ENCODE results near the gene TRH. TPM values are rescaled to one million over a fixed set of nuclear protein-coding genes. Genes with fewer than 3 reads are reported as not detected.
"Not testable (repeated sequence)": the region's sequence is repeated elsewhere in the genome, so short reads cannot be mapped to it uniquely, and the experiment has no call there.

TRH gene
- total RNA-seq, 1 donor from 2014 or later = not detected

DNA sequence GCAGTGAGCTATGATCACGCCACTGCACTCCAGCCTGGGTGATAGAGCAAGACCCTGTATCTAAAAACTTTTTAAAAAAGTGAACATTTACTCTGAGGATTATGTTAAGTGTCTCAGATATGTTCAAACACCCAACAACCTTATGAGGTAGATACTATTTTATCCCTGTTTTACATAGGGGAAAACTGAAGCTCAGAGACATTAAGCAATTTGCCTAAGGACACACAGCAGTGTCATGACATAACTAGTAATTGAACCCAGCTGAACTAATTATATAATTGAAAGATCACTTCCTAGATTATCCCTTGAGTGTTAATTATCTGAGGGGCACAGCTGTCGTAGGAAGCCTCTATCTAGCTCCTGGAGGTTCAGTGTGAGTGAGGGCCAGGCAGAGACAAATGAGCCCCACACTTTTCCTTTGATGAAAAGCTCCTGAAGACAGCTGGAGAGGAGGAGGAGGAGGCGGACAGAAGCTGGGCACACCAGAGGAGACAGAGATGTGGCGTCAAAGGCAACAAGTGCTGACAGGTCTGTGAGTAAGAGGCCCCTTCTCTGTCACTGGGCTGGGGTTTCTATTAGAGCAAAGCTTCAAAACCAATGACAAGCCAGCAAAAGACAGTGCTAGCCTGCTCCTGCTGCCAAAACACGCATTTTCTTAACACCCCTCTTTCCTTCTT lies 20.5 kb downstream of the TRH start:
- no peak overlapping the region for H3K27ac Mint-ChIP-seq
- peaks cover 26% of the 10 kb centered on the region for H3K27me3 Mint-ChIP-seq
- no peaks in the 10 kb centered on the region for H3K36me3 Mint-ChIP-seq (ENCODE audit: low read depth)
- no peaks in the 10 kb centered on the region for H3K4me1 Mint-ChIP-seq
- H3K9me3 Mint-ChIP-seq = peaks cover 6% of the 10 kb centered on the region
- intact Hi-C loops (cut with micrococcal nuclease) = no loop called here
- ChIA-PET CTCF (interaction anchor here (0.6 kb wide), 1 partner anchor 446 kb away, joined by 3 read pairs; no protein-coding TSS in a partner anchor), POLR2A (no interaction called here)
- H3K4me3 Mint-ChIP-seq = no peak overlapping the region
- TF ChIP-seq, protein P1, sequence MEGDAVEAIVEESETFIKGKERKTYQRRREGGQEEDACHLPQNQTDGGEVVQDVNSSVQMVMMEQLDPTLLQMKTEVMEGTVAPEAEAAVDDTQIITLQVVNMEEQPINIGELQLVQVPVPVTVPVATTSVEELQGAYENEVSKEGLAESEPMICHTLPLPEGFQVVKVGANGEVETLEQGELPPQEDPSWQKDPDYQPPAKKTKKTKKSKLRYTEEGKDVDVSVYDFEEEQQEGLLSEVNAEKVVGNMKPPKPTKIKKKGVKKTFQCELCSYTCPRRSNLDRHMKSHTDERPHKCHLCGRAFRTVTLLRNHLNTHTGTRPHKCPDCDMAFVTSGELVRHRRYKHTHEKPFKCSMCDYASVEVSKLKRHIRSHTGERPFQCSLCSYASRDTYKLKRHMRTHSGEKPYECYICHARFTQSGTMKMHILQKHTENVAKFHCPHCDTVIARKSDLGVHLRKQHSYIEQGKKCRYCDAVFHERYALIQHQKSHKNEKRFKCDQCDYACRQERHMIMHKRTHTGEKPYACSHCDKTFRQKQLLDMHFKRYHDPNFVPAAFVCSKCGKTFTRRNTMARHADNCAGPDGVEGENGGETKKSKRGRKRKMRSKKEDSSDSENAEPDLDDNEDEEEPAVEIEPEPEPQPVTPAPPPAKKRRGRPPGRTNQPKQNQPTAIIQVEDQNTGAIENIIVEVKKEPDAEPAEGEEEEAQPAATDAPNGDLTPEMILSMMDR (IDR thresholded peaks at IDR 0.05) = no peak
- ATAC-seq (ENCODE audit: low read depth) = no peak
- DNase-seq = no peak

DNA sequence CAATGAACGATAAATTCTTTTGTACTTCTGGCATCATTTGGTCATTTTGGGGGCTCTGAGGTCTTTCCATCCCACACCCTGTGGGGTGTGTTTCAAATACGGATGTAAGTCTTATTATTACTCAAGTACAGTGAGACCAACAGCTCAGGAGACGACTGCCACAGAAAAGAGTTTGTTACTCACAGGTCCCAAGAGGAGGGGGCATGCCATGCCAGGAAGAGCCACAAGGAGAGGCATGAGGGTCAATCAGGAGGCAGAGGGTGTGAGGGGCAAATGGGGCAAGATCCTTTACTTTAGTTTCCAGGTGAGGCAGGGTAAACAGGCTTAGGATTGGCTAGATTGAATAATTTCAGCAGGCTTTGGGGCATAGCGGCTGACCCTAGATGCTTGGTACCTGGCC lies 21.6 kb downstream of the TRH start:
- Mint-ChIP-seq H3K4me1 (no peaks in the 10 kb centered on the region), H3K9me3 (peaks cover 4% of the 10 kb centered on the region), H3K4me3 (no peak overlapping the region), H3K27ac (no peak overlapping the region), H3K27me3 (peaks cover 24% of the 10 kb centered on the region), H3K36me3 (ENCODE audit: low read depth) (no peaks in the 10 kb centered on the region)
- ChIA-PET POLR2A (no interaction called here), CTCF (no interaction called here)
- DNase-seq (no peak), ATAC-seq (ENCODE audit: low read depth) (no peak)
- intact Hi-C loops (cut with micrococcal nuclease) = no loop called here
- TF ChIP-seq, protein P1 (IDR thresholded peaks at IDR 0.05) = no peak

DNA sequence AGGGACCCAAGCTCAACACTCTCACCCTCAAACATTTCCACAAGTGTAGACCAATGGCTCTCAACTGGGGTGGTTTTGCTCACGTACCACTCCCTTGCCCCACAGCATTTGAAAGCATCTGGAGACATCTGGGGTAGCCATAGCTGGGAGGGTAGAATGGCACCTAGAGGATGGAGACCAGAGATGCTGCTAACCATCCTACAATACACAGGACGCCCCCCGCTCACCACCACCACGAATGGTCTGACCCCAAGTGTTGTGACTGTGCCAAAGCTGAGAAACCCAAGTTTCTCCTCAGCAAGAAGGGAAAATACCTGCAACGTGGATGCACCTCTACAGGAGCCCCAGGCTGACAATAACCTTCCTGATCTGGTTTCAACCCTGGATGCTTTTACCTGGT lies 24.7 kb downstream of the TRH start:
- CTCF ChIA-PET; DNase-seq; H3K36me3 Mint-ChIP-seq (ENCODE audit: low read depth); H3K4me1 Mint-ChIP-seq; ATAC-seq (ENCODE audit: low read depth); intact Hi-C loops (cut with micrococcal nuclease); H3K4me3 Mint-ChIP-seq; H3K9me3 Mint-ChIP-seq; H3K27ac Mint-ChIP-seq; POLR2A ChIA-PET: not testable (repeated sequence)
- peaks cover 13% of the 10 kb centered on the region for H3K27me3 Mint-ChIP-seq

DNA sequence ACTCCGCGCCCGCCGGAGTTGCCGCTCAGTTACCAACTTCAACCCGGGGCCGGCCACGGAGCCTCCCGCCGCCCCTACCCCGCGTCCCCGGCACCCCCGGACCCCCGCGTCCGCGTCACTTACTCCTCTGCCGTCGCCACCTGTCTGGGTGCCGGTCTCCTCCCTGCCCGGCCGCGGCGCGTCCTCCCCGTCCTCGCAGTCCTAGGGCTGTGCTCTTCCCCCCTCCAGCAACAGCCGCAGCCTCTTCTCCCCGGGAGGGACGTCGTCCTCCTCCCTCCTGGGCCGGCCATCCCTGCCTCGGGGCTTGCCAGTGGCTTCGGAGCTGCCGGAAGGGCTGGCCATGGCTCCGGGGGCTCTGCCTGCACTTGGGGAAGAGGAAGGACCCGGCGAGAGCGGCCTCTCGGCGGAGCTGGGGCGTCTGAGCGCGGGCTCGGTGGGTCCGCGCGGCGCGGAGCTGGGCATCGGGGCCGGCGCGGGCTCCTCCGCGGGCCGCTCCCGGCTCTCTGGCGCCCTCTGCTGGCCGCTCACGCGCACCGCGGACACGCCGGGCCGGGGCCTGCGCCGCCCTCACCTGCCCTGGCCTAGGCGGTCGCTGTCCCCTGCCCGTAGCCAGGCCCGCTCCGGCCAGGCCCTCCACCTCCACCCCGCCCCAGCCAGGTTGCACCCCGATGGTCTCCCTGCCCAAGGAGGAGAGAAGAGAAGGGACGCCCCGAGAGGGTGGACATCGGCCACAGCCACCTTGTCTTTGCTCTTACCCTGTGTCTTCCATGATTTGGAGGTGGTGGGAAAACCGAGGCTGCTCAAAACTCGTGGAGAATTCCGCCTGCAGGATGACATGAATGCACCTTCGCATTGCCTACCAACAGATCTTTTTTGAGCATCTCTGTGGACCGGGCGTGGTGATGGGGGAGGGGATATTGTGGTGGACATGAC lies 28.4 kb downstream of the TRH start:
- POLR2A ChIA-PET; H3K27ac Mint-ChIP-seq; H3K36me3 Mint-ChIP-seq (ENCODE audit: low read depth); H3K9me3 Mint-ChIP-seq; H3K4me1 Mint-ChIP-seq: not testable (repeated sequence)
- CTCF ChIA-PET = interaction anchor here (0.7 kb wide), 1 partner anchor 61 kb away, joined by 4 read pairs; no protein-coding TSS in a partner anchor
- intact Hi-C loops (cut with micrococcal nuclease) = loop anchor here (1.0 to 5.0 kb wide), 4 partner anchors 61 to 621 kb away; partner anchors contain the start of gene TMCC1
- ATAC-seq (ENCODE audit: low read depth) (peak; percentile 52), DNase-seq (peak; percentile 81)
- Mint-ChIP-seq H3K27me3 (peaks cover 28% of the 10 kb centered on the region), H3K4me3 (peak overlapping the region; percentile 68)

DNA sequence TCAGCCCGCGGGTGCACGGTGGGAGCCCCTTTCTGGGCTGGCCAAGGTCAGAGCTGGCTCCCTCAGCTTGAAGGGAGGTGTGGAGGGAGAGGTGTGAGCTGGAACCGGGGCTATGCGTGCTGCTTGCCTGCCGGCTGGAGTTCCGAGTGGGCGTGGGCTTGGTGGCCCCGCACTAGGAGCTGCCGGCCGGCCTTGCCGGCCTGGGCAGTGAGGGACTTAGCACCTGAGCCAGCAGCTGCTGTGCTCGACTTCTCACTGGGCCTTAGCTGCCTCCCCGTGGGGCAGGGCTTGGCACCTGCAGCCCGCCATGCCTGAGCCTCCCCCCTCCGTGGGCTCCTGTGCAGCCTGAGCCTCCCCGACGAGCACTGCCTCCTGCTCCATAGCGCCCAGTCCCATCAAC lies 36.0 kb downstream of the TRH start:
- peaks cover 19% of the 10 kb centered on the region for H3K27me3 Mint-ChIP-seq
- no peak overlapping the region for H3K27ac Mint-ChIP-seq
- H3K9me3 Mint-ChIP-seq = no peaks in the 10 kb centered on the region
- no peaks in the 10 kb centered on the region for H3K4me1 Mint-ChIP-seq
- CTCF ChIA-PET = no interaction called here
- POLR2A ChIA-PET = no interaction called here
- no peaks in the 10 kb centered on the region for H3K36me3 Mint-ChIP-seq (ENCODE audit: low read depth)
- ATAC-seq (ENCODE audit: low read depth) (no peak), DNase-seq (no peak)
- no peak overlapping the region for H3K4me3 Mint-ChIP-seq
- TF ChIP-seq, protein P1 (IDR thresholded peaks at IDR 0.05) = no peak
- intact Hi-C loops (cut with micrococcal nuclease) = no loop called here

DNA sequence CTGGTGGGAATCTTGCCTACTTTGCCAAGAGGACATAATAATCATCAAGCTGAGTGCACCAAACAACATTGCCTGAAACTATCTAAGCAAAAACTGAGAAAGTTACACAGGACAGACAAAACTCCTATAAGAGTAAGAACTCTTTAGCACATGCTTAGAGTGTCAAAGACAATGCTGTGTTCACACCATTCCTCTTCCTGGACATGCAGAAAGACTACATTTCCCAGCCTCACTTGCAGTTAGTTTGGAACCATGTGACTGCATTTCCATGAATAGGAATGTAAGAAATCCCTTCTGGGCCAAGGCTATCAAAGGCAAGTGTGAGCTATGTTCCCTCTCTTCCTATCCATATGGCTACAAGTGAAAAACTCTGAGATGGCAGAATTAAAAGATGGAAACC lies 37.6 kb downstream of the TRH start:
- POLR2A ChIA-PET, CTCF ChIA-PET: not testable (repeated sequence)

DNA sequence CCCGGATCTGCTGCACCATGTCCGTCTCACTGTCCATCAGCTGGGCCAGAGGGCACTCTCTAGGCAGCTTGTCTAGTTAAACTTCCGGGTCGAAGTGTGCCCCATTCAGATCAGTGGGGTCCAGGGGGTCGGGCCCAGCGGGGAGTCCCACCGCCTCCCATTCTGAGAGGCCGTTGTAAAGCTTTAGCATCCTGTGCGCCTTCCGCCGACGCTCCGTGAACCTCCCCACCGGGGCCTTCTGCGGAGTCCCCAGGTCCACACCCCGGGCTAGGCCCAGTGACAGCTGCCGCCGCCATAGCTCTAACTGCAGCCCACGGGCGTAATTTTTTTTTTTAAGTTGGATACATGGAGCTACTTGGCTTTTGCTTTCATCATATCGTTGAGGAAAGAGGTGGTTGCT lies 38.7 kb downstream of the TRH start:
- H3K4me3 Mint-ChIP-seq; H3K4me1 Mint-ChIP-seq; DNase-seq; H3K9me3 Mint-ChIP-seq; H3K36me3 Mint-ChIP-seq (ENCODE audit: low read depth); POLR2A ChIA-PET; H3K27ac Mint-ChIP-seq; ATAC-seq (ENCODE audit: low read depth); intact Hi-C loops (cut with micrococcal nuclease); CTCF ChIA-PET: not testable (repeated sequence)
- H3K27me3 Mint-ChIP-seq = peaks cover 11% of the 10 kb centered on the region

More for the DNA sequence above, 37.6 kb downstream of the TRH start:
- H3K4me1 Mint-ChIP-seq; intact Hi-C loops (cut with micrococcal nuclease); H3K4me3 Mint-ChIP-seq; DNase-seq; ATAC-seq (ENCODE audit: low read depth); H3K36me3 Mint-ChIP-seq (ENCODE audit: low read depth); H3K9me3 Mint-ChIP-seq; H3K27ac Mint-ChIP-seq: not testable (repeated sequence)
- H3K27me3 Mint-ChIP-seq = peaks cover 11% of the 10 kb centered on the region

Data from activated B cell treated with CpG ODN at 0.5 μM for 24 hours (primary cell).